ENCODE data around the gene STAC3. TPM values are rescaled to one million over a fixed set of nuclear protein-coding genes. Genes with fewer than 3 reads are reported as not detected.

The STAC3 gene
- total and polyA plus RNA-seq, 7 donors: 0.41 to 4.6 (median 1.8) TPM

DNA sequence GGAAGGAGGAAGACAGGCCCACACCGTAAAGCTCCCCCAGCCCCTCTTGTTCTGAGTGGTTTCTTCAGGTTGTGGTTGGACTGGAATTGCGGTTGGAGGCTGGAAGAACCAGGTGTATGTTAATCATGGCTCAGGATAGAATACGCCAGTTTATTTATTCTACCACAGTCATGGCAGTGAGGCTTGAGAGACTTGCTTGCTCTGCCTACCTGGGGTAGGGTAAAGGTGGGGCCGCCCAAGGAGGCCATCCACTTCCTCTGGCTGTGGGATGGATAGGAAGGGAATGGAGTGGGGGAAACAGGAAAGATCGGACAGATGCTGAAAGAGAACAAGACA is 13.4 kb downstream of the STAC3 start:
- intact Hi-C loops (cut with DNase I): loop anchor here (5.0 kb wide), 1 partner anchor 165 kb away; no protein-coding TSS in a partner anchor
- H3K4me3 ChIP-seq: no peak overlapping the region
- WGBS, 2 donors: 16 to 32% methylated on average over 5 of the region's 5 CpGs
- H3K27me3 ChIP-seq: peaks cover 50 to 74% (median 70%) of the 10 kb centered on the region in 3 donors
- peaks cover 0 to 51% (median 46%) of the 10 kb centered on the region in 4 donors for H3K4me1 ChIP-seq
- TF ChIP-seq POLR2AphosphoS5 (IDR thresholded peaks at IDR 0.05) (no peak), POLR2A (IDR thresholded peaks at IDR 0.05) (no peak), CTCF (IDR thresholded peaks at IDR 0.05) (no peak), EP300 (IDR thresholded peaks at IDR 0.05) (no peak)
- H3K9me3 ChIP-seq: no peaks in the 10 kb centered on the region
- DNase-seq: no peak
- H3K36me3 ChIP-seq: peaks cover 3 to 25% (median 12%) of the 10 kb centered on the region in 4 donors
- no peak overlapping the region for H3K27ac ChIP-seq

DNA sequence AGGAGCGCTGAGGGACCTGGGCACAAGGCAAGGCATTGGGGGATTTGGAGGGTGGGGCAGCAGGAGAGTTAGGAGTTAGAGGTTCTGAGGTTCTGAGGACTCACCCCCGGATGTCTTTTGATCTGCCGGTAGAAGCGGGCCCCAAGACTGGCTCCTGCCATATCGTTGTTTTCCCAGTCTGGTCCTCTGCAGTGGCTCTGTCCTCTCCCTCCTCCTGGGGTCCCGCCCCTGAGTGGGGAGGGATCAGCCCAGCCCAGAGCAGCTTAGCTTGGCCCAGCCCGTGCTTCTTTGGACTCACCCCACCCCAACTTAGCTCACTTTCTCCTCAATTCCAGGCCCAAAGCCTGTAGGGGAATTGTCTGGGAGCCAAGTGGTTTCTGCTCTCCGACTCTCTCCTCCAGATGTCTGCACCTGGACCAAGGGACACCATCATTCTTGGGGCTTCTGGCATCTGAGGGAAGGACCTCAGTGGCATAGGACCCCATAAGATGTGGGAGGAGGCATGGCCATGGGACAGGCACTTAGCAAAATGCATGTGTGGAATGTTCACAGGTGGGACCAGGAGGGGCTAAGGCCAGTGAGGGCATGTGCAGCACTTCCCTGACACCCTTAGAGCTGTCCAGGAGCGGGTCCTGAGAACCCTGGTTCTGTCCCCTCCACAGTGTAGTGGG is 13.9 kb downstream of the STAC3 start:
- Histone ChIP-seq H3K27ac (no peak overlapping the region), H3K4me1 (peaks cover 0 to 46% (median 41%) of the 10 kb centered on the region in 4 donors), H3K36me3 (peaks cover 4 to 30% (median 17%) of the 10 kb centered on the region in 4 donors), H3K27me3 (peaks cover 45 to 69% (median 65%) of the 10 kb centered on the region in 3 donors), H3K9me3 (no peaks in the 10 kb centered on the region), H3K4me3 (no peak overlapping the region)
- intact Hi-C loops (cut with DNase I): loop anchor here (5.0 kb wide), 1 partner anchor 165 kb away; no protein-coding TSS in a partner anchor
- 21 to 27% methylated on average over 9 of the region's 9 CpGs for WGBS, 2 donors
- DNase-seq: peak; percentile 70
- no peak for TF ChIP-seq CTCF (IDR thresholded peaks at IDR 0.05)
- TF ChIP-seq EP300 (IDR thresholded peaks at IDR 0.05): no peak
- no peak for TF ChIP-seq POLR2AphosphoS5 (IDR thresholded peaks at IDR 0.05)
- TF ChIP-seq POLR2A (IDR thresholded peaks at IDR 0.05): no peak

- peaks cover 4 to 37% (median 20%) of the 10 kb centered on the region in 4 donors for H3K36me3 ChIP-seq
- peak overlapping the region in 1 of 4 donors; percentile 4 for H3K4me3 ChIP-seq
- DNase-seq: no peak
- peaks cover 0 to 39% (median 34%) of the 10 kb centered on the region in 4 donors for H3K4me1 ChIP-seq
- no peaks in the 10 kb centered on the region for H3K9me3 ChIP-seq
- H3K27ac ChIP-seq: no peak overlapping the region
- intact Hi-C loops (cut with DNase I): loop anchor here (5.0 kb wide), 1 partner anchor 164 kb away; no protein-coding TSS in a partner anchor
- H3K27me3 ChIP-seq: peaks cover 38 to 62% (median 58%) of the 10 kb centered on the region in 3 donors
- TF ChIP-seq POLR2AphosphoS5 (IDR thresholded peaks at IDR 0.05): no peak
- TF ChIP-seq CTCF (IDR thresholded peaks at IDR 0.05): no peak
- TF ChIP-seq POLR2A (IDR thresholded peaks at IDR 0.05): no peak
- TF ChIP-seq EP300 (IDR thresholded peaks at IDR 0.05): no peak
- WGBS, 2 donors: 15 to 19% methylated on average over 40 of the region's 40 CpGs
Observed at GRCh38 chr12:57236201-57236924, 14.6 kb downstream of the STAC3 start.

DNA sequence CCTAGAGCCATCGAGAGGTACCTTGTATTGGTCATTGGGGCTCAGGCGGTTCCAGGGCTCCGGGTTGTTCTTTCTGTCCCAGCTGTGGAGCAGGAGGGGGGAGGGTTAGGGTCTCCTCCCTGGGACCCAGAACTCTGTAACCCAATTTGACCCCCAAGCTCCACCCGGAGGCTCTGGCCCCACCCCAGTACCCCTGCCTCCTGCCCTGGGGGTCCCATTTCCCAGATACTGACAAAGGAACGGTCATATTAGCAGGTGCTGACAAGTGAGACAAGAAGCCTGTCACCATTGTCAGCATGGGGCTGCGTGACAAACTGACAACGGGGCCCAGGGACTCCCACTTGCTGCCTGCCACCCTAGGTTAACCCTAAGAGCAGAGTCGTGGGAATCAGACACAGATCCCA is 15.3 kb downstream of the STAC3 start:
- 58 to 59% methylated on average over 8 of the region's 8 CpGs for WGBS, 2 donors
- TF ChIP-seq POLR2A (IDR thresholded peaks at IDR 0.05) (no peak), EP300 (IDR thresholded peaks at IDR 0.05) (no peak)
- Histone ChIP-seq H3K27me3 (peaks cover 32 to 56% (median 51%) of the 10 kb centered on the region in 3 donors), H3K9me3 (no peaks in the 10 kb centered on the region), H3K4me1 (peaks cover 0 to 38% (median 30%) of the 10 kb centered on the region in 4 donors), H3K36me3 (peaks cover 4 to 39% (median 20%) of the 10 kb centered on the region in 4 donors), H3K27ac (peak overlapping the region in 1 of 4 donors; percentile 25), H3K4me3 (no peak overlapping the region)
- no peak for DNase-seq
- intact Hi-C loops (cut with DNase I): loop anchor here (5.0 kb wide), 1 partner anchor 163 kb away; no protein-coding TSS in a partner anchor

Measured in sigmoid colon (tissue), 7 donors.